Muscle of leg (tissue), 11 donors: ENCODE data around the gene GNAL. TPM values are rescaled to one million over a fixed set of nuclear protein-coding genes. Genes with fewer than 3 reads are reported as not detected.

Source experiments
- DNase-seq: peaks from one replicate; pipeline ENCODE4 v3.0.0; 2013
- H3K27ac ChIP-seq: one replicate; pipeline ENCODE4 v1.5.1; 2013; ENCODE audit warnings: mild to moderate bottlenecking, low read length, control low read depth
- H3K27me3 ChIP-seq: one replicate; pipeline ENCODE4 v1.6.1; 2013; ENCODE audit warnings: low read length; ENCODE audit not compliant: control insufficient read depth, insufficient read depth
- H3K36me3 ChIP-seq: one replicate; pipeline ENCODE4 v1.6.1; 2013; ENCODE audit warnings: low read length; ENCODE audit not compliant: control insufficient read depth, insufficient read depth
- H3K4me1 ChIP-seq: one replicate; pipeline ENCODE4 v1.6.1; 2013; ENCODE audit warnings: low read length; ENCODE audit not compliant: control insufficient read depth, insufficient read depth
- H3K4me3 ChIP-seq: one replicate; pipeline ENCODE4 v1.5.1; 2013; ENCODE audit warnings: low read length, control low read depth
- H3K9me3 ChIP-seq: replicated peaks from 2 replicates; pipeline ENCODE4 v1.6.1; 2013; ENCODE audit warnings: low read depth, low read length; ENCODE audit not compliant: control insufficient read depth
- WGBS: methylation state at CpG from one replicate; pipeline ENCODE4 v1.1.5; 2013; ENCODE audit warnings: missing lambda C conversion rate; ENCODE audit not compliant: insufficient coverage; 5-methylcytosine and 5-hydroxymethylcytosine counted together
- polyA plus RNA-seq, 8 donors: library from polyadenylated mRNA; unstranded; fragments of 120-200 nt; gene quantifications; one replicate each; pipeline versions ENCODE4 v1.2.1 to v1.2.3, GENCODE V29; 2013; ENCODE audit warnings: inconsistent platforms in 1 of 8, low replicate concordance in 1 of 8; ENCODE audit not compliant: insufficient read length in 8 of 8, insufficient read depth in 1 of 8
- total RNA-seq: library from RNA; stranded (reverse); fragments of 120-200 nt; gene quantifications from one replicate; pipeline ENCODE4 v1.2.4, GENCODE V29; 2013

Gene GNAL
- total and polyA plus RNA-seq, 9 donors, result 1.2 to 2.4 (median 1.7) TPM

DNA sequence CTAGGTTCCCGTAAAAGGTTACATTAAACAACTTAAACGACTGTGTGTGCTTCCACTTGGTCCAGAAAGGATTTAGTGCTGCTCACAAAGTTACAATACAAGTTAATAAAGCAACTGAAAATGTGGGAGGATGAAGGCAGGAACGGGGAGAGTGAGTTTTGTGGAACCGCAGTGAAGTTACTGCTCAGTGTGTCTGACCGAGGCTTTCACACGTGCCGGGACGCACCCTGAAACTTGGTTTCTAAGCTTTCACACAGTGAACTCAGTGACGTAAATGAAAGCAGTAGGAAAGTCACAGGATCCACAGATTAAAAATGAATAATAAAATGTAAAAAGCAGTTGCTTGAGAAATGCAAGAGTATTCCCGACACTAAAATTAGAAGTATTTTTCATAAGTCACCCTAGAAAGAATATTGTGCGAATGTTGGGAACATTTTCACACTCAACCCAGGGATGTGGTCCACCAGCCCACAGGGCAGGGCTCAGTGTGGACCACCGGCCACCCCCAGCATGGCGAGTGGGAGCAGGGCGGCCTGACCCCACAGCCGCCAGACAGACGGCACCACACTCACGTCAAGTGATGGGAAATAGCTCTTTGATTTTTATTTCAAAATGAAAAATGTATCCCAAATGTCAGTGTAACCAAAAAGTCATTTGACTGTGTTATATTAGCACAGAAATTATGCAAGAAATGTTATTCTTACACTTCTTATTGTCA, 129.6 kb downstream of the GNAL start:
- no peaks in the 10 kb centered on the region for H3K4me1 ChIP-seq
- no peaks in the 10 kb centered on the region for H3K36me3 ChIP-seq
- no peak overlapping the region for H3K4me3 ChIP-seq
- H3K9me3 ChIP-seq, result no peaks in the 10 kb centered on the region
- no peak overlapping the region for H3K27ac ChIP-seq
- no peak for DNase-seq
- H3K27me3 ChIP-seq, result no peaks in the 10 kb centered on the region
- WGBS, result 78% methylated on average over 6 of the region's 17 CpGs

DNA sequence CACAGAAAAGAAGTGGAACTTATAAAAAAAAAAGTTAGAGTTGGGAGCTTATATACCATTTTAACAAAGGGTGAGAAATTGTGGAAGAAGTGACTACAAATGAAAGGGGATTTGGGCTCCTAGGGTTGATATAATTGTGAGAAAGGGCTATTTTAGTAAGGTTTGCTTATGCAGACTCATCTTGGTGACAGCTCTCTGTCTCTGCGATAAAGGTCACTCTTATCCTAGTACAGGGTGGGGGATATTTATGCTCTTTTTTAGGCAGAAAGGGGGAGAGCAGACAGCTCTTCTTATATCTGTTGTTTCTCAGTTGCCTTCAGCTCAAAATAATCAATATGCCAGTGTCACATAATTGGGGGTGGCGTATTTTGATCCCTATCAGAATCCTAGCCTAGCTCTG, 130.9 kb downstream of the GNAL start:
- H3K9me3 ChIP-seq, result no peaks in the 10 kb centered on the region
- no CpG with 5 or more reads among the region's 2 CpGs for WGBS
- no peak overlapping the region for H3K27ac ChIP-seq
- no peaks in the 10 kb centered on the region for H3K27me3 ChIP-seq
- H3K36me3 ChIP-seq, result no peaks in the 10 kb centered on the region
- no peak overlapping the region for H3K4me3 ChIP-seq
- no peak for DNase-seq
- no peaks in the 10 kb centered on the region for H3K4me1 ChIP-seq

DNA sequence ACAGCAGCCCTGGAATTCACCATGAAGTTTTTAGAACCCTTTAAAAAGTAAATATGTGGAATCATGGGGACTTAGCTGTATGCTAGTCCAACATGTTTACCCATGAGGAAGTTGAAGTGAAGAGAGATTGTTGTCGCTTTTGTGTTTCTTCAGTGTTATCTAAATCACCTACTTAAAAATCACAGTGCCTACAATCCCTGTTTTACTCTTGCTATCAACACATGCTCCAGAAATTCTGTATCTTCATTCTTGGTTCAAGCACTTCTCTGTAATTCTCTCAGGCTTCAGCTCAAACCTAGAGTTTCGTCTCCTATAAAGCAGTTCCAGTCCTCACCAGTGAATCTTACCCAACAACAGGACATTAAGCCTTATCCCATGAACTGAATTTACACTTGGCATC, 131.6 kb downstream of the GNAL start:
- no peaks in the 10 kb centered on the region for H3K9me3 ChIP-seq
- whole genome bisulfite sequencing, result no CpG with 5 or more reads among the region's 2 CpGs
- H3K4me1 ChIP-seq, result no peaks in the 10 kb centered on the region
- H3K4me3 ChIP-seq, result no peak overlapping the region
- no peaks in the 10 kb centered on the region for H3K36me3 ChIP-seq
- DNase-seq, result no peak
- no peak overlapping the region for H3K27ac ChIP-seq
- no peaks in the 10 kb centered on the region for H3K27me3 ChIP-seq

DNA sequence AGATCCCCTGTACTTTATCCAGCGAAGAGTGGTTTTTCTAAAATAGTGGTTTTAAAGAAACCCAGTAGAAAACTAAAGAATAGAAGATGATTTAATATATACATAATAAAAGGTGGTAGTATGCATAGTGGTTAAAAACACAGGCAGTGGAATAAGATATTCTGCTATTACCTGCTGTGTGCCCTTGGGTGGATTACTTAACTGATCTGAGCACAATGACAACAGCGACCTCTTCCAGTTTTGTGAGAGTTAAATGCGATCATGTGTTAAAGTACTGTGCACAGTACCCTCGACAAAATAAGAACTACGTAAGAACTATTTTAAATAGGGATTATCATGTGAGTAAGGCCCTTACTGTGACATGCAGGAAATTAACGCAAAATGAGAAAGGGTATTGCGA, 132.1 kb downstream of the GNAL start:
- Histone ChIP-seq H3K27me3 (no peaks in the 10 kb centered on the region), H3K4me1 (no peaks in the 10 kb centered on the region), H3K36me3 (no peaks in the 10 kb centered on the region), H3K27ac (no peak overlapping the region), H3K9me3 (no peaks in the 10 kb centered on the region), H3K4me3 (no peak overlapping the region)
- 98% methylated on average over 6 of the region's 7 CpGs for WGBS
- DNase-seq, result no peak

DNA sequence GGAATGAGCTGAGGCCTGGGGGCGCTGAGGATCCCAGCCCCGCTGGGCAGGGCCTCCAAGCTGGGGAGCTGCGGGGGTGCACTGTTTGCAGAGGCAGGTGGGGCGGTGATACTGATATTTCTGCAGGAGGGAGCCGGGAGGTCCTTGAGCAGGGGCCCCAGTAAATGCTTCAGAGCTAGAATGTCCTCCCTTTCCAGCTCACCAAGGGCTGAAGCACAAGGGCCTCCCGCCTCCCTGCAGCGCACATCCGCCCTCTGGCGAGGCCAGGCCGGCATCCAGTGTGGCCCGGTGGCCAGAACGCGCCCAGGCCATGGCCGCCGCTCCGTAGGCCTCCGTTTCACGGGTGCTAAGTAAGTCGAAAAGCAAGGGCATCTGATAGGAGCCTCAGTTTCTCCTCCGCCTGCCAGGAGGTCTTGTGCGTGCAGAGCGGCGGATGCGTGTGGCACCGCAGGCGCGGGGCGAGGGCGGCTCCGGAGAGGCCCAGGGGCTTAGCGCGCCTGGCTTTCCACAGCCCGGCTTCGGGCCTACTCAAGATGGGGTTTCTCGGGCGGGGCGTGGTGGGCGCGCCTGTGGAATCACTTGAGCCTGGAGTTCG, 132.7 kb downstream of the GNAL start:
- H3K4me3 ChIP-seq, result no peak overlapping the region
- 92% methylated on average over 40 of the region's 40 CpGs for WGBS
- no peak overlapping the region for H3K27ac ChIP-seq
- no peaks in the 10 kb centered on the region for H3K36me3 ChIP-seq
- no peaks in the 10 kb centered on the region for H3K27me3 ChIP-seq
- H3K9me3 ChIP-seq, result no peaks in the 10 kb centered on the region
- H3K4me1 ChIP-seq, result no peaks in the 10 kb centered on the region
- no peak for DNase-seq

DNA sequence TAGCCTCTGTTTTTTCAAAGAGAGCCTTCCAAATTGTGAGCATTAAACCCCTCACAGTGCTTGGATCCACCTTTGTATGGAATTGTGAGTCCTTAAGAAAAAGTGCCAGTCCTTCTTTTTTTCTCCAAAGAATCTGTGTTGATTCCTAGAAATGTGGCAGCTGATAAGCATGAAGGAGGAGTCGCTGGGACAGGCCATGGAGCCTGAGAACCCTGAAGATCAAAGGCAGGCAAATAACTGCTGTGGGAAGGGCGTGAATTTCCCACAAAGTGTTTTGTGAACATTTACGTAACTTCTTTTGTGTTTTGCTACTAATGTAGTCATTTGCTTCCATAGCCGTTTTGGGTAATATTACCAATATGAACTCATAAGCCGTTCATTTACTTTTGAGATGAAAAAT, 134.5 kb downstream of the GNAL start:
- Histone ChIP-seq H3K4me1 (no peaks in the 10 kb centered on the region), H3K9me3 (no peaks in the 10 kb centered on the region), H3K4me3 (no peak overlapping the region), H3K27ac (no peak overlapping the region), H3K36me3 (no peaks in the 10 kb centered on the region), H3K27me3 (no peaks in the 10 kb centered on the region)
- WGBS, result no CpG with 5 or more reads among the region's 5 CpGs
- no peak for DNase-seq

DNA sequence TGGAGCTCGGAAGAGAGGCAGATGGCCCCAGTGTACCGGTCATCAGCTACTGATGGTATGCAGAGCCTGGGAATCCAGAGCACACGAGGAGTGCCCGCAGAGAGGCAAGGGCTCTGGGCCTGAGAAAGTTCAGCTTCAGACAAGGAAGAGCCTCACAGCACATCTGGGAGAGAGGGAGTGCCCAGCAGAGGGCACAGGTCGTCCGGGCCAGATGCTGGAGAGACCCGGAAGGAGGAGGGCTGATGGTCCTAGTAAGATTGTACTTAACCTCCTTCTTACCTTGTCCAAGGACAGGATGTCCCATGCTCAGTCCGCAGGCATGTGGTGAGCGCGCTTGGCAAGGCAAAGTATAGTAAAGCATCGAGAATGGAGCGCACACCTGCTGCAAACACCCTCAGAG, 137.8 kb downstream of the GNAL start:
- no peak for DNase-seq
- H3K4me1 ChIP-seq, result no peaks in the 10 kb centered on the region
- whole genome bisulfite sequencing, result 90% methylated on average over 7 of the region's 12 CpGs

DNA sequence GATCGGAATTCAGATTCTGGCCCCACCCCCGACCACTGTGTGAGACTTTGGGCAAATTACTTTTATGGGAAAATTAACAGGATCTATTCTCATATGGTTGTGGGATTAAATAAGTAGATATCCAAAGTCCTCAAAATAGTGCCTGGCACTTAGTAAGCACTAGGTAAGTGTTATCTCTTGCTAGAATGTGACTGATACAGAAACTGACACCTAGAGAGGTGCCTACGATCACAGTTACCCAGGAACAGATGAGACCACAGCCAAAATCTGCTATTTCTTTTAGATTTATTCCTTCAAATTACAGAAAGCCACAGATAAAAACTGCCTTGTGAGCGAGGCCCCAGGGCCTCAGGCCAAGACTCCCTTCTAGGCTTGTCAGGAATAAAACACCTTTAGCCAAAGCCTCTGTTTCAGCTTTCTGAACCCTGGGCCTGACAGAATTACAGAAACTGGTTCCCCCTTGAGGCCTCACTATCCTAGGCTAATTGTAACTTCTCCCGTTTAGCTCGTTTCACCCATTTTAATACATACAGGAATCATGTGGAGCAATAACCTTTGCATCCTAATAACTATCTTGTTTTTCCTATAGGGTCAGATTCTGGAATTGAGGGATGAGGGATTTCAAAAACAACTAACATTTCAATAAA, 139.8 kb downstream of the GNAL start:
- Histone ChIP-seq H3K36me3 (no peaks in the 10 kb centered on the region), H3K27me3 (no peaks in the 10 kb centered on the region), H3K4me1 (no peaks in the 10 kb centered on the region), H3K27ac (no peak overlapping the region), H3K9me3 (no peaks in the 10 kb centered on the region), H3K4me3 (no peak overlapping the region)
- WGBS, result 63% methylated on average over 4 of the region's 6 CpGs
- no peak for DNase-seq

More for the DNA sequence above, 137.8 kb downstream of the GNAL start:
- Histone ChIP-seq H3K27me3 (no peaks in the 10 kb centered on the region), H3K4me3 (no peak overlapping the region), H3K36me3 (no peaks in the 10 kb centered on the region), H3K27ac (no peak overlapping the region), H3K9me3 (no peaks in the 10 kb centered on the region)

DNA sequence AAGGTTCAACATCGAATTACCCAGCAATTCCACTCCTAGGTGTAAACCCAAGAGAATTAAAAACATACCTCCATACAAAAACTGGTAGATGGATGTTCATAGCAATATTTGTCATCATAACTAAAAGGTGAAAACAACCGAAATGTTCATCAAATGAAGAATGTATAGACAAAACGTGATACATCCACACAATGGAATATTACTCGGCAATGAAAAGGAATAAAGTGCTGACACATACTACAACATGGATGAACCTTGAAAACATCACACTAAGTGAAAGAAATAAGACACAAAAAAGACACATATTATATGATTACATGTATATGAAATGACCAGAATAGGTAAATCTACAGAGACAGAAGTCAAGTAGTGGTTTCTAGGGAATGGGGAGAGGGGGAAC, 141.5 kb downstream of the GNAL start:
- WGBS, result no CpG with 5 or more reads among the region's 4 CpGs
- Histone ChIP-seq H3K27ac (no peak overlapping the region), H3K4me3 (no peak overlapping the region), H3K9me3 (no peaks in the 10 kb centered on the region), H3K36me3 (no peaks in the 10 kb centered on the region), H3K4me1 (no peaks in the 10 kb centered on the region), H3K27me3 (no peaks in the 10 kb centered on the region)
- no peak for DNase-seq

DNA sequence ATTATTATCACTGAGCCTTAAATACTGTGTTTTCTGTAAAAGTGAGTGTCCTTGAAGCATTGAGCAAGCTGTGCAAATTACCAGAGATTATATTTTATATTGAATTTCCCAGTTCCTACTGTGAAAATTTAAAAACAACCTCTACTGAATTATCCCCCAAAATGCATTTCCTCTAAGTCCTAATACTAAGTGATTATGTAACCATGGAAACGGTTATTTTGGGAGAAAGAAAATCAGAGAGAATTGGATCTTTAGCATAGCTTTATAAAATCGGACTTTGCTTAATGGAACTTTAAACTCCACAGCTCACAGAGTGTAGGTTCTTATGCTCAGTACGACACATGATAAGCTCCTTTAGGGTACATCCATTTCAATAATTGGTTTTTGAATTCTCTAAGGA, 142.9 kb downstream of the GNAL start:
- Histone ChIP-seq H3K27ac (no peak overlapping the region), H3K9me3 (no peaks in the 10 kb centered on the region), H3K27me3 (no peaks in the 10 kb centered on the region), H3K4me3 (no peak overlapping the region), H3K4me1 (no peaks in the 10 kb centered on the region), H3K36me3 (no peaks in the 10 kb centered on the region)
- no CpG with 5 or more reads among the region's 3 CpGs for WGBS
- peak; percentile 31 for DNase-seq
